Measurements from ENCODE around the gene ANTKMT. TPM values are rescaled to one million over a fixed set of nuclear protein-coding genes. Genes with fewer than 3 reads are reported as not detected.
"Not testable (repeated sequence)": the region's sequence is repeated elsewhere in the genome, so short reads cannot be mapped to it uniquely, and the experiment has no call there.

ANTKMT gene
- total and polyA plus RNA-seq, 2 of the 4 experiments (the other 2 are of a cell fraction): 7.3 to 16.2 TPM

- H4K5ac ChIP-seq (ENCODE audit: low read depth, low read length); intact Hi-C loops (cut with micrococcal nuclease); BruUV-seq (replicated peaks); H3K9ac ChIP-seq (ENCODE audit: low read depth, low read length); H4K20me1 ChIP-seq (ENCODE audit: insufficient read depth, low read length); H3K27ac ChIP-seq (ENCODE audit: insufficient read depth, low read length); H3K4me2 ChIP-seq (ENCODE audit: low read depth, low read length); dilution Hi-C loops (cut with HindIII; ENCODE audit: low sequenced_read_pairs, unreplicated experiment); in situ Hi-C loops (cut with MboI; ENCODE audit: low sequenced_read_pairs); H3K4me3 ChIP-seq (ENCODE audit: insufficient read depth, low read depth, low read length); H2AFZ ChIP-seq (replicated peaks; ENCODE audit: low read length, poor library complexity); H3K18ac ChIP-seq (ENCODE audit: low read depth, low read length); POLR2A ChIA-PET (ENCODE audit: unreplicated experiment); H3K56ac ChIP-seq (ENCODE audit: extremely low read depth, insufficient read depth, low read length); H3K9me3 ChIP-seq (ENCODE audit: control insufficient read depth, insufficient read depth, low read length); H2AK9ac ChIP-seq (replicated peaks; ENCODE audit: low read depth, low read length, poor library complexity); H4K91ac ChIP-seq (ENCODE audit: insufficient read depth, low read depth, low read length); H2BK15ac ChIP-seq (ENCODE audit: low read depth, low read length); H2BK120ac ChIP-seq (ENCODE audit: low read depth, low read length); H2AK5ac ChIP-seq (ENCODE audit: low read depth, low read length); H2BK20ac ChIP-seq (ENCODE audit: low read depth, low read length); ATAC-seq (ENCODE audit: low read depth); CTCF ChIA-PET; H2BK5ac ChIP-seq (ENCODE audit: low read depth, low read length, poor library complexity, severe bottlenecking); H3K23ac ChIP-seq (ENCODE audit: low read depth, low read length); DNase-seq; H3K4ac ChIP-seq (ENCODE audit: low read depth, low read length); H3K36me3 ChIP-seq (ENCODE audit: control insufficient read depth, insufficient read depth, low read length); H3K14ac ChIP-seq (replicated peaks; ENCODE audit: low read depth, low read length): not testable (repeated sequence)
- Histone ChIP-seq H3K79me1 (ENCODE audit: low read depth in 1 of 2, low read length in 2 of 2) (peaks cover 9 to 28% of the 10 kb centered on the region in 2 experiments; a peak in 3 of 4 replicates), H3K9me1 (ENCODE audit: insufficient read depth, low read length) (peaks cover 11% of the 10 kb centered on the region), H3K27me3 (ENCODE audit: control insufficient read depth, insufficient read depth, low read length) (peaks cover 39% of the 10 kb centered on the region), H4K8ac (ENCODE audit: low read depth in 2 of 2, low read length in 2 of 2) (peak overlapping the region in 1 of 2 experiments; percentile 64; a peak in 1 of 4 replicates), H3K4me1 (ENCODE audit: control insufficient read depth, insufficient read depth, low read length) (peaks cover 12% of the 10 kb centered on the region)
- 84% methylated on average over 12 of the region's 16 CpGs; no CpG with 5 or more reads in 1 of the 2 experiments for WGBS, 2 experiments (ENCODE audit: extremely low coverage in 2 of 2, insufficient read length in 1 of 2)
These were observed 29.7 kb upstream of the ANTKMT start for GRCh38 chr16:691242-691641.

Data from IMR-90 (cell line).